GM23248 (cell line): ENCODE measurements around the gene BCL7B.

Experiments
- EZH2 ChIP-seq: fragments of 200-600 bp; sonication (generic); IDR thresholded peaks from 2 replicates; pipeline ENCODE4 v1.6.1; 2018; ENCODE audit warnings: antibody characterized with exemption, mild to moderate bottlenecking; ENCODE audit not compliant: insufficient read depth, poor library complexity, severe bottlenecking
- EZH2phosphoT487 ChIP-seq: fragments of 200-600 bp; sonication (generic); IDR thresholded peaks from 2 replicates; pipeline ENCODE4 v1.6.1; 2018; ENCODE audit warnings: antibody characterized with exemption, moderate library complexity, mild to moderate bottlenecking, low read depth; ENCODE audit not compliant: insufficient read depth

GRCh38 chr7:73487486-73487885 is 70.0 kb downstream of the BCL7B start:
- TF ChIP-seq EZH2phosphoT487: no peak
- no peak for TF ChIP-seq EZH2
